ENCODE results near the gene NIBAN1. TPM values are rescaled to one million over a fixed set of nuclear protein-coding genes. Genes with fewer than 3 reads are reported as not detected.

The NIBAN1 gene
- total RNA-seq, 2 experiments from 2014 or later, result 4.2 to 4.5 TPM

DNA sequence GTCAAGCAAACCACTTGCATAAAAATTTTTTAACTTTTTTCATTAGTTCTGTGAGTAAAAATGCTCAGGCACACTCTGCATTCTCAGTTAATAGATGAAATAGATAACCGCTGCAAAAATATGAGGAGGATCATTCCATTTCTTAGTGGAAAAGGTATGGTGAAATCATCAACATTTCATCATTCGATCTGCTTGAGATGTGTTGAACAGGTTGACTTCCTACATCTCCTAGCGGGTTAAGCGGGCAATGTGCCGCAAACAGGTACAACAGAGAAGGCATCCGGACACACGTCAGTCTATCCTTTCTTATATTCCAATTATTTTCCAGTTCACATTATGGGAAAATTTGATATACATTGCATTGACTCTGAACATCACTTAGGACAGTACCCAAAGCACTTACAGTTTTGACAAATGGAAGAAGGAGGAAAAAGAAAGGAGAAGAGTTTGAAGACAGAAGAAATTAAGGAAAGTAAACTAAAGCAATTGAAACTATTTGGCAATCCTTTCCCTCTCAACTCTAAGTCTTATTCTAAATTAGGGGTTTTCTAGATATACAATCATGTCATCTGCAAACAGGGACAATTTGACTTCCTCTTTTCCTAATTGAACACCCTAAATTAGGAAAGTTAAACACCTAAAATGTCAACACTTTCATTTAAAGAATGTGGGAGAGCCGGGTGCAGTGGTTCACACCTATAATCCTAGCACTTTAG, 33.5 kb downstream of the NIBAN1 start:
- intact Hi-C loops (cut with micrococcal nuclease), result loop anchor here (1.0 kb wide), 2 partner anchors 59 to 74 kb away; no protein-coding TSS in a partner anchor
- Mint-ChIP-seq H3K4me1 (ENCODE audit: low read depth) (peaks cover 24% of the 10 kb centered on the region), H3K4me3 (no peak overlapping the region), H3K9me3 (no peaks in the 10 kb centered on the region), H3K36me3 (ENCODE audit: low read depth) (no peaks in the 10 kb centered on the region), H3K27me3 (ENCODE audit: low read depth) (peaks cover 10% of the 10 kb centered on the region), H3K27ac (no peak overlapping the region)
- CTCF ChIA-PET, result interaction anchor here (1.1 to 1.2 kb wide), 2 partner anchors 74 to 136 kb away, joined by 3 read pairs; no protein-coding TSS in a partner anchor
- DNase-seq, result no peak

GRCh38 chr1:184940226-184940625, 34.1 kb downstream of the NIBAN1 start:
- no peak for DNase-seq
- Mint-ChIP-seq H3K4me3 (no peak overlapping the region), H3K27ac (no peak overlapping the region), H3K9me3 (no peaks in the 10 kb centered on the region), H3K27me3 (ENCODE audit: low read depth) (peaks cover 10% of the 10 kb centered on the region), H3K36me3 (ENCODE audit: low read depth) (no peaks in the 10 kb centered on the region), H3K4me1 (ENCODE audit: low read depth) (peaks cover 21% of the 10 kb centered on the region)
- intact Hi-C loops (cut with micrococcal nuclease), result no loop called here
- CTCF ChIA-PET, result interaction anchor here (1.2 kb wide), 1 partner anchor 135 kb away, joined by 3 read pairs; no protein-coding TSS in a partner anchor

DNA sequence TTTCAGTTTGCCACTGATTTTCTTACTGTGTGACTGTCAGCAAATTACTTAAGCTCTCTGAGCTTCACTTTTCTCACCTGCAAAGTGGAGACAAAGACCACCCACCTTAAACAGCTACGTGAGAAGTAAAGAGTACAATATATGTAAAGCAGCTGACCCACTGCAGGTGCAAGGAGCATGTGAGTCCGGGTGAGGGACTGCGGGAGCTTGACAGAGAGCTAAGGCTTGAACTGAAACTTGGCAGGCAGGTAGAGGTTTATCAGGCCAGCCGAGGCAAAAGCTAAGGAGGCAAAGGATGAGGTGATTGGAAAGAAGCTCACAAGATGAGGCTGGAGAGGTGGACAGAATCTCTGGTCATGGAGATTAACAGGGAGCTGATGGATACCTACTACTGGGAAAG, 36.6 kb downstream of the NIBAN1 start:
- Mint-ChIP-seq H3K4me1 (ENCODE audit: low read depth) (peaks cover 17% of the 10 kb centered on the region), H3K27me3 (ENCODE audit: low read depth) (peaks cover 5% of the 10 kb centered on the region), H3K36me3 (ENCODE audit: low read depth) (no peaks in the 10 kb centered on the region), H3K4me3 (no peak overlapping the region), H3K9me3 (no peaks in the 10 kb centered on the region), H3K27ac (no peak overlapping the region)
- CTCF ChIA-PET, result interaction anchor here (1.1 kb wide), 1 partner anchor 132 kb away, joined by 3 read pairs; no protein-coding TSS in a partner anchor
- DNase-seq, result no peak
- intact Hi-C loops (cut with micrococcal nuclease), result no loop called here

GRCh38 chr1:184935920-184936798, 38.1 kb downstream of the NIBAN1 start:
- no peak for DNase-seq
- CTCF ChIA-PET, result interaction anchor here (0.6 to 0.8 kb wide), 2 partner anchors 30 to 33 kb away, joined by 3 to 6 read pairs; no protein-coding TSS in a partner anchor

DNA sequence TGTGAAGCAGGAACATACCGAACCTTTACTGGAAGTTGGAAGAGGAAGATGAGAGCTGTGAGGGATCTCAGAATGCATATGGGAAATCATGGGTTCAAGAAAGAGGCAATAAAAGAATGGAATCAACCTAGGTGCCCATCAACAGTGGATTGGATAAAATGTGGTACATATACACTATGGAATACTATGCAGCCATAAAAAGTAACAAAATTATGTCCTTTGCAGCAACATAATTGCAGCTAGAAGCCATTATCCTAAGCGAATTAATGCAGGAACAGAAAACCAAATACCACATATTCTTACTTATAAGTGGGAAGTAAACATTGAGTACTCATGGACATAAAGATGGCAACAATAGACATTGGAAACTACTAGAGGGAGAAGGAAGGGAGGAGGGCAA, 40.4 kb downstream of the NIBAN1 start:
- Mint-ChIP-seq H3K4me3 (no peak overlapping the region), H3K9me3 (no peaks in the 10 kb centered on the region), H3K27ac (no peak overlapping the region), H3K4me1 (ENCODE audit: low read depth) (no peaks in the 10 kb centered on the region), H3K36me3 (ENCODE audit: low read depth) (no peaks in the 10 kb centered on the region), H3K27me3 (ENCODE audit: low read depth) (no peaks in the 10 kb centered on the region)
- intact Hi-C loops (cut with micrococcal nuclease), result no loop called here
- CTCF ChIA-PET, result no interaction called here
- DNase-seq, result no peak

More at GRCh38 chr1:184935920-184936798, 38.1 kb downstream of the NIBAN1 start:
- Mint-ChIP-seq H3K4me1 (ENCODE audit: low read depth) (peaks cover 5% of the 10 kb centered on the region), H3K27me3 (ENCODE audit: low read depth) (peaks cover 5% of the 10 kb centered on the region), H3K36me3 (ENCODE audit: low read depth) (no peaks in the 10 kb centered on the region), H3K4me3 (no peak overlapping the region), H3K9me3 (no peaks in the 10 kb centered on the region), H3K27ac (no peak overlapping the region)
- intact Hi-C loops (cut with micrococcal nuclease), result no loop called here

GRCh38 chr1:184932319-184932718, 42.0 kb downstream of the NIBAN1 start:
- no peak overlapping the region for H3K27ac Mint-ChIP-seq

DNA sequence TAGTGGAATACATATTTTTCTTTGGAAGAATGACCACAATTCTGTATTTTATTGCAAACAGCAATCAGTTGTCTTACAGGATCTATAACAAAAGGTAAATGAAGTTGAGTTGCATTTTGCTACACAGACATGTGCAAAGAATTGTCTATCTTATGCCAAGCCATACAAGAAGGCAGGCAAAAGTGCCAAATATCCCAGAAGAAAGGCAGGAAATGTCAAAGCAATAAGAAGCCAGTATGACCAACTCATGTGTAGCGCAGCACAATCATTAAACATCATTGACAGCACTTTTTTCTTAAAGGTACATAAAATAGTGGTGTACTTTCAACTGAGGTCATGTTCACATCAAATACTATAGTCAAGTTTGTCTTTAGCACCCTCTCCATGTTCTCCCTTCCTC, 42.7 kb downstream of the NIBAN1 start:
- Mint-ChIP-seq H3K4me3 (no peak overlapping the region), H3K9me3 (peaks cover 2% of the 10 kb centered on the region), H3K36me3 (ENCODE audit: low read depth) (peaks cover 2% of the 10 kb centered on the region), H3K4me1 (ENCODE audit: low read depth) (no peaks in the 10 kb centered on the region), H3K27me3 (ENCODE audit: low read depth) (peaks cover 2% of the 10 kb centered on the region), H3K27ac (no peak overlapping the region)
- intact Hi-C loops (cut with micrococcal nuclease), result no loop called here
- DNase-seq, result no peak
- CTCF ChIA-PET, result no interaction called here

More at GRCh38 chr1:184932319-184932718, 42.0 kb downstream of the NIBAN1 start:
- intact Hi-C loops (cut with micrococcal nuclease), result no loop called here
- Mint-ChIP-seq H3K36me3 (ENCODE audit: low read depth) (no peaks in the 10 kb centered on the region), H3K4me3 (no peak overlapping the region), H3K4me1 (ENCODE audit: low read depth) (no peaks in the 10 kb centered on the region), H3K9me3 (no peaks in the 10 kb centered on the region), H3K27me3 (ENCODE audit: low read depth) (peaks cover 2% of the 10 kb centered on the region)
- CTCF ChIA-PET, result no interaction called here
- DNase-seq, result no peak

GRCh38 chr1:184930645-184931044, 43.7 kb downstream of the NIBAN1 start:
- no peak overlapping the region for H3K4me3 Mint-ChIP-seq
- intact Hi-C loops (cut with micrococcal nuclease), result no loop called here
- peaks cover 2% of the 10 kb centered on the region for H3K9me3 Mint-ChIP-seq
- CTCF ChIA-PET, result interaction anchor here (0.6 kb wide), 1 partner anchor 11 kb away, joined by 3 read pairs; no protein-coding TSS in a partner anchor
- H3K27ac Mint-ChIP-seq, result no peak overlapping the region
- DNase-seq, result no peak
- no peaks in the 10 kb centered on the region for H3K4me1 Mint-ChIP-seq (ENCODE audit: low read depth)
- H3K27me3 Mint-ChIP-seq (ENCODE audit: low read depth), result peaks cover 2% of the 10 kb centered on the region
- peaks cover 2% of the 10 kb centered on the region for H3K36me3 Mint-ChIP-seq (ENCODE audit: low read depth)

GRCh38 chr1:184930232-184930631, 44.1 kb downstream of the NIBAN1 start:
- H3K27ac Mint-ChIP-seq, result no peak overlapping the region
- CTCF ChIA-PET, result interaction anchor here (0.6 kb wide), 1 partner anchor 11 kb away, joined by 3 read pairs; no protein-coding TSS in a partner anchor
- H3K36me3 Mint-ChIP-seq (ENCODE audit: low read depth), result peaks cover 2% of the 10 kb centered on the region
- no peak for DNase-seq
- H3K4me1 Mint-ChIP-seq (ENCODE audit: low read depth), result no peaks in the 10 kb centered on the region
- no peak overlapping the region for H3K4me3 Mint-ChIP-seq
- peaks cover 2% of the 10 kb centered on the region for H3K27me3 Mint-ChIP-seq (ENCODE audit: low read depth)
- intact Hi-C loops (cut with micrococcal nuclease), result no loop called here
- peaks cover 3% of the 10 kb centered on the region for H3K9me3 Mint-ChIP-seq

DNA sequence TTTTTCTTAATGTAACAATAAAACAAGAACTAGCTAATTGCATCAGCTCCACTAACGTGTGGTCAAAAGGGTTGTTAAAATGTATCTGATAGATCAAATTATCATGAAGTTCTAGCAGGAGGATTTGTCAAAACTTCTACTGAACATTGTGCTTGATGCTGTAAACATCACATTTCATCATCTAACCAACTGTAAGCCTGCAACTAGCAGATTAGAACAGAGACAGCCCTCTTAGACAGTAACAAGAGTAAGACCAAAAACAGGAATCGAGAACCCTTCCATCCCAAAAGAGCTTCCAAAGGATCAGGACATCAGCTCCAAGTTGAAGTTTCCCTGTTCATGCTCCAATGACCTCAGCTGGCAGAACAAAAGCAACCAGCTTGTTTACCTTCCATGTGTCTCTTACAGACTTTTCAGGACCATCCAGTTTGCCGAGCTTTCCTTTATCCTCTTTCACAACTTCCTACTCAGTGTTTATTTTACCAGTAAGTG, 44.6 kb downstream of the NIBAN1 start:
- H3K36me3 Mint-ChIP-seq (ENCODE audit: low read depth), result peaks cover 2% of the 10 kb centered on the region
- H3K27ac Mint-ChIP-seq, result no peak overlapping the region
- intact Hi-C loops (cut with micrococcal nuclease), result no loop called here
- H3K4me3 Mint-ChIP-seq, result no peak overlapping the region
- H3K9me3 Mint-ChIP-seq, result peaks cover 7% of the 10 kb centered on the region
- DNase-seq, result no peak
- peaks cover 4% of the 10 kb centered on the region for H3K27me3 Mint-ChIP-seq (ENCODE audit: low read depth)
- CTCF ChIA-PET, result interaction anchor here (0.6 kb wide), 1 partner anchor 170 kb away, joined by 3 read pairs; no protein-coding TSS in a partner anchor
- H3K4me1 Mint-ChIP-seq (ENCODE audit: low read depth), result no peaks in the 10 kb centered on the region

- Mint-ChIP-seq H3K9me3 (peaks cover 9% of the 10 kb centered on the region), H3K4me3 (no peak overlapping the region), H3K27me3 (ENCODE audit: low read depth) (peaks cover 4% of the 10 kb centered on the region), H3K36me3 (ENCODE audit: low read depth) (peaks cover 2% of the 10 kb centered on the region), H3K27ac (no peak overlapping the region), H3K4me1 (ENCODE audit: low read depth) (no peaks in the 10 kb centered on the region)
- intact Hi-C loops (cut with micrococcal nuclease), result no loop called here
- CTCF ChIA-PET, result no interaction called here
- no peak for DNase-seq
Measured at GRCh38 chr1:184928394-184928793, 45.9 kb downstream of the NIBAN1 start.
